ENCODE results near the gene SNX27. TPM values are rescaled to one million over a fixed set of nuclear protein-coding genes. Genes with fewer than 3 reads are reported as not detected.

SNX27 gene
- polyA plus RNA-seq, 1 donor (not counting 4 experiments of a cell fraction or from before 2014, with no cell fraction given), result 15.7 TPM

- dilution Hi-C loops (cut with MboI; ENCODE audit: extremely low pct_ligation_motif_present, low sequenced_read_pairs), result no loop called here
- FAIRE-seq, result peak; percentile 46
Observed at GRCh38 chr1:151584780-151585179, 27.1 kb upstream of the SNX27 start.

GRCh38 chr1:151585622-151586021 is 26.2 kb upstream of the SNX27 start:
- DNase-seq (ENCODE audit: low read depth, low spot score), result peak; percentile 66
- Histone ChIP-seq H3K27me3 (ENCODE audit: control insufficient read depth, extremely low read depth, insufficient read depth, low read length) (no peaks in the 10 kb centered on the region), H2AFZ (ENCODE audit: control insufficient read depth, low read length) (no peak overlapping the region), H3K9me1 (ENCODE audit: control insufficient read depth, extremely low read depth, insufficient read depth, low read length) (no peaks in the 10 kb centered on the region), H4K20me1 (ENCODE audit: control insufficient read depth, extremely low read depth, insufficient read depth, low read length) (no peaks in the 10 kb centered on the region), H3K36me3 (ENCODE audit: control insufficient read depth in 2 of 2, extremely low read depth in 1 of 2, insufficient read depth in 2 of 2, low read length in 2 of 2) (peaks cover 17 to 22% of the 10 kb centered on the region in 2 experiments), H3K9ac (ENCODE audit: control insufficient read depth, extremely low read depth, insufficient read depth, low read length) (peak overlapping the region; percentile 53), H3K27ac (ENCODE audit: control insufficient read depth, insufficient read depth, low read length) (peak overlapping the region; percentile 82), H3K4me1 (ENCODE audit: control insufficient read depth, extremely low read depth, insufficient read depth, low read length) (peaks cover 49% of the 10 kb centered on the region), H3K4me3 (ENCODE audit: control insufficient read depth in 2 of 3, extremely low read depth in 1 of 3, insufficient read depth in 2 of 3, low read depth in 1 of 3, low read length in 3 of 3) (peak overlapping the region in 1 of 3 experiments; percentile 25), H3K4me2 (ENCODE audit: control insufficient read depth, extremely low read depth, insufficient read depth, low read depth, low read length) (peak overlapping the region; percentile 79), H3K9me3 (ENCODE audit: control insufficient read depth, low read depth, low read length) (no peaks in the 10 kb centered on the region), H3K79me2 (ENCODE audit: control insufficient read depth, insufficient read depth, low read length) (no peaks in the 10 kb centered on the region)
- dilution Hi-C loops (cut with MboI; ENCODE audit: extremely low pct_ligation_motif_present, low sequenced_read_pairs), result no loop called here
- TF ChIP-seq EZH2 (IDR thresholded peaks at IDR 0.05; ENCODE audit: low read length) (no peak), CTCF (optimal IDR thresholded peaks at IDR 0.05 in 1 of 3, IDR thresholded peaks at IDR 0.05 in 1 of 3, conservative IDR thresholded peaks at IDR 0.05 in 1 of 3; ENCODE audit: extremely low read depth in 1 of 3, insufficient read depth in 2 of 3, low read length in 3 of 3) (no peak)
- FAIRE-seq, result peak; percentile 94

More at GRCh38 chr1:151584780-151585179, 27.1 kb upstream of the SNX27 start:
- peak overlapping the region; percentile 5 for H2AFZ ChIP-seq (ENCODE audit: control insufficient read depth, low read length)
- DNase-seq (ENCODE audit: low read depth, low spot score), result no peak
- H4K20me1 ChIP-seq (ENCODE audit: control insufficient read depth, extremely low read depth, insufficient read depth, low read length), result no peaks in the 10 kb centered on the region
- no peaks in the 10 kb centered on the region for H3K79me2 ChIP-seq (ENCODE audit: control insufficient read depth, insufficient read depth, low read length)
- peak overlapping the region; percentile 81 for H3K27ac ChIP-seq (ENCODE audit: control insufficient read depth, insufficient read depth, low read length)
- no peaks in the 10 kb centered on the region for H3K27me3 ChIP-seq (ENCODE audit: control insufficient read depth, extremely low read depth, insufficient read depth, low read length)
- H3K4me2 ChIP-seq (ENCODE audit: control insufficient read depth, extremely low read depth, insufficient read depth, low read depth, low read length), result peak overlapping the region; percentile 79
- H3K9me1 ChIP-seq (ENCODE audit: control insufficient read depth, extremely low read depth, insufficient read depth, low read length), result peaks cover 2% of the 10 kb centered on the region
- TF ChIP-seq EZH2 (IDR thresholded peaks at IDR 0.05; ENCODE audit: low read length), result no peak
- no peak for TF ChIP-seq CTCF (optimal IDR thresholded peaks at IDR 0.05 in 1 of 3, IDR thresholded peaks at IDR 0.05 in 1 of 3, conservative IDR thresholded peaks at IDR 0.05 in 1 of 3; ENCODE audit: extremely low read depth in 1 of 3, insufficient read depth in 2 of 3, low read length in 3 of 3)
- H3K4me1 ChIP-seq (ENCODE audit: control insufficient read depth, extremely low read depth, insufficient read depth, low read length), result peaks cover 52% of the 10 kb centered on the region
- peaks cover 18 to 31% of the 10 kb centered on the region in 2 experiments for H3K36me3 ChIP-seq (ENCODE audit: control insufficient read depth in 2 of 2, extremely low read depth in 1 of 2, insufficient read depth in 2 of 2, low read length in 2 of 2)
- peak overlapping the region in 2 of 3 experiments; percentile 3 to 8 for H3K4me3 ChIP-seq (ENCODE audit: control insufficient read depth in 2 of 3, extremely low read depth in 1 of 3, insufficient read depth in 2 of 3, low read depth in 1 of 3, low read length in 3 of 3)
- H3K9ac ChIP-seq (ENCODE audit: control insufficient read depth, extremely low read depth, insufficient read depth, low read length), result peak overlapping the region; percentile 53
- no peaks in the 10 kb centered on the region for H3K9me3 ChIP-seq (ENCODE audit: control insufficient read depth, low read depth, low read length)

All from keratinocyte (primary cell).